ENCODE results near the gene RYR3.

RYR3 gene

GRCh38 chr15:33629647-33630046 lies 318.9 kb downstream of the RYR3 start:
- Histone ChIP-seq H3K27me3 (replicated peaks; ENCODE audit: control insufficient read depth, insufficient read depth, low read length) (peaks cover 2% of the 10 kb centered on the region; the same call in 1 of the 2 replicates), H3K4me3 (replicated peaks; ENCODE audit: low read depth, low read length) (no peak overlapping the region), H3K36me3 (ENCODE audit: control insufficient read depth, insufficient read depth, low read length) (no peaks in the 10 kb centered on the region)
- no peak for TF ChIP-seq CTCF (IDR thresholded peaks at IDR 0.05; ENCODE audit: insufficient read depth, low read length, poor library complexity, severe bottlenecking)
- DNase-seq (ENCODE audit: extremely low read depth, insufficient read length), result no peak

GRCh38 chr15:33636234-33636633 lies 325.5 kb downstream of the RYR3 start:
- H3K27me3 ChIP-seq (replicated peaks; ENCODE audit: control insufficient read depth, insufficient read depth, low read length), result peaks cover 2% of the 10 kb centered on the region; the same call in 1 of the 2 replicates
- no peak for TF ChIP-seq CTCF (IDR thresholded peaks at IDR 0.05; ENCODE audit: insufficient read depth, low read length, poor library complexity, severe bottlenecking)

DNA sequence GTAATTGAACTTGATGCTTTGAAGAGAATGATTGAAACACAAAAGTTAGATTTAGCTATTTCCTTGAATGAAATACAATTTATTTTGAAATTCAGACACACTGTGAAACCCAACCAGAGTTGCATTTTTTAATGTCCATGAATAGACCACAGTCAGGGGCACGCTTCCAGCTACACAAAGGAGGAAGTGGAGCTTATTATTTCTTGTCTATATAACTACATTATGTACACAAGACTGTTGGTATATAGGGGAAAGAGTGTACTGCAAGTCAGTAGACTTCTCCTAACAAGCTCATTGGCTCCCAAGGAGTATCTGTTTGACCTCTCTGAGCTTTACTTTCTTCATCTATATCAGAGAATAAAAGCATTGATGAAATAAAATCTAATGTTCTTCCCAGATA lies 326.2 kb downstream of the RYR3 start:
- Histone ChIP-seq H3K4me3 (replicated peaks; ENCODE audit: low read depth, low read length) (no peak overlapping the region), H3K36me3 (ENCODE audit: control insufficient read depth, insufficient read depth, low read length) (no peaks in the 10 kb centered on the region), H3K27me3 (replicated peaks; ENCODE audit: control insufficient read depth, insufficient read depth, low read length) (peaks cover 2% of the 10 kb centered on the region; the same call in 1 of the 2 replicates)
- DNase-seq (ENCODE audit: extremely low read depth, insufficient read length), result no peak
- no peak for TF ChIP-seq CTCF (IDR thresholded peaks at IDR 0.05; ENCODE audit: insufficient read depth, low read length, poor library complexity, severe bottlenecking)

More at GRCh38 chr15:33636234-33636633, 325.5 kb downstream of the RYR3 start:
- no peak overlapping the region for H3K4me3 ChIP-seq (replicated peaks; ENCODE audit: low read depth, low read length)
- no peak for DNase-seq (ENCODE audit: extremely low read depth, insufficient read length)
- no peaks in the 10 kb centered on the region for H3K36me3 ChIP-seq (ENCODE audit: control insufficient read depth, insufficient read depth, low read length)

DNA sequence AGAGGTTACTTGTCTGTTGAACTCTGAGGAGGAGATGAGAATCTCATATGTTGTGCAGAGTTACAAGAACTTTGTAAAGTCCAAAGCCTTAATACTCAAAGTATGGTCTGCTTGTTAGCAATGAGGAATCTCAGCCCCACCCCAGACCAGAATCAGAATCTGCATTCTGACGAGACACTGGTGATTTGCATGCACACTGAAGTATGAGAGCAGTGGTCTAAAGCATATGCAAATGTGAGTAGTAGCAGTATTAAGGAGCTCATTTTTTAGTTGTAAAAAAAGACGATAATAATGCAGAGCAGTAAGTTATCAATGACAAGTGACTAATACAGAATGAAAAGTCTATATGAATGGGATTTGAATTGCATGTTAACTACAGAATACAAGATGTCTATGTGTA lies 327.7 kb downstream of the RYR3 start:
- no peak for TF ChIP-seq CTCF (IDR thresholded peaks at IDR 0.05; ENCODE audit: insufficient read depth, low read length, poor library complexity, severe bottlenecking)
- Histone ChIP-seq H3K4me3 (replicated peaks; ENCODE audit: low read depth, low read length) (no peak overlapping the region), H3K27me3 (replicated peaks; ENCODE audit: control insufficient read depth, insufficient read depth, low read length) (peaks cover 2% of the 10 kb centered on the region; the same call in 1 of the 2 replicates), H3K36me3 (ENCODE audit: control insufficient read depth, insufficient read depth, low read length) (no peaks in the 10 kb centered on the region)
- no peak for DNase-seq (ENCODE audit: extremely low read depth, insufficient read length)

DNA sequence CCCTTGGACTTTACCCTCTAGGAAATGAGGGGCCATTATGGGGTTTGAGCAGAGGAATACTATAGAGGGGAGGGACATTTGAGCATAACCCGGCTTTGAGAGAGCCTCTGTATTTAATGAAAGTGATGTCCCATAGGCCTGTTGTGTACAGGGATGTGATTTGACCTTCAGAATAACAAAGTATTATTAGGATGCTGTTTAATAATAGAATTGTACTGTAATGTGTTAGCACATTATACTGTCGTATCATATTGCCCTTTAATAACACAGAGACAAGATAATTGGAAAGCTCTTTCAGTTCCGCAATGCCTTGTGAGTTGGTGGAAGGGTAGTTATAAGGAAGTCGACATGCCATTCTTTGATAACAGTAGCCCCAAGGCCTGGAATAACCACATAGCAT lies 328.3 kb downstream of the RYR3 start:
- Histone ChIP-seq H3K36me3 (ENCODE audit: control insufficient read depth, insufficient read depth, low read length) (no peaks in the 10 kb centered on the region), H3K27me3 (replicated peaks; ENCODE audit: control insufficient read depth, insufficient read depth, low read length) (peaks cover 2% of the 10 kb centered on the region; the same call in 1 of the 2 replicates), H3K4me3 (replicated peaks; ENCODE audit: low read depth, low read length) (no peak overlapping the region)
- TF ChIP-seq CTCF (IDR thresholded peaks at IDR 0.05; ENCODE audit: insufficient read depth, low read length, poor library complexity, severe bottlenecking), result no peak
- DNase-seq (ENCODE audit: extremely low read depth, insufficient read length), result no peak

- H3K36me3 ChIP-seq (ENCODE audit: control insufficient read depth, insufficient read depth, low read length), result no peaks in the 10 kb centered on the region
Measured at GRCh38 chr15:33639456-33639855, 328.7 kb downstream of the RYR3 start.

More at GRCh38 chr15:33639456-33639855, 328.7 kb downstream of the RYR3 start:
- no peak for DNase-seq (ENCODE audit: extremely low read depth, insufficient read length)
- no peak for TF ChIP-seq CTCF (IDR thresholded peaks at IDR 0.05; ENCODE audit: insufficient read depth, low read length, poor library complexity, severe bottlenecking)
- Histone ChIP-seq H3K27me3 (replicated peaks; ENCODE audit: control insufficient read depth, insufficient read depth, low read length) (peaks cover 2% of the 10 kb centered on the region; the same call in 1 of the 2 replicates), H3K4me3 (replicated peaks; ENCODE audit: low read depth, low read length) (no peak overlapping the region)
